GM12878 (cell line): Measurements from ENCODE around the gene DUSP12. TPM values are rescaled to one million over a fixed set of nuclear protein-coding genes. Genes with fewer than 3 reads are reported as not detected.

Experiments
- ATAC-seq: fragments of 200-7000 bp; cut with Tn5 transposase; 3 replicates; pipeline ENCODE4 v1.9.1; 2020; ENCODE audit warnings: mild to moderate bottlenecking, moderate library complexity
- BruUV-seq: library from RNA; stranded (reverse); fragments of 400-500 nt; replicated peaks from 2 replicates; lab custom pipeline; 2021; lab: Mats Ljungman, UMichigan
- CTCF ChIA-PET: fragments of 300-600 bp; sonication (Branson Sonifier 250); formaldehyde crosslinking; extraction: SDS; loops from one replicate; lab custom pipeline; 2021; ENCODE audit warnings: inconsistent platforms; lab: Yijun Ruan, JAX
- POLR2A ChIA-PET: fragments of 350-600 bp; formaldehyde crosslinking; extraction: SDS; loops from one replicate; lab custom pipeline; 2021; ENCODE audit warnings: inconsistent platforms; lab: Charles Lee
- RAD21 ChIA-PET: fragments of 300-600 bp; sonication (Branson Sonifier 250); formaldehyde crosslinking; loops from one replicate; lab custom pipeline; 2023; ENCODE audit warnings: antibody characterized with exemption; ENCODE audit not compliant: unreplicated experiment; lab: Charles Lee
- SMC1A ChIA-PET: fragments of 300-600 bp; sonication (Branson Sonifier 250); formaldehyde crosslinking; loops from one replicate; lab custom pipeline; 2023; ENCODE audit not compliant: unreplicated experiment, uncharacterized antibody; lab: Charles Lee
- DNase-seq: peaks from one replicate; pipeline ENCODE4 v3.0.0-alpha.2; 2011; ENCODE audit warnings: low read depth, low spot score
- FAIRE-seq: peaks from 3 replicates; lab custom pipeline; 2011; peaks lifted over from hg19 to GRCh38; lab: Jason Lieb, UNC
- H2AFZ ChIP-seq: 2 replicates; pipeline ENCODE4 v1.6.0; 2011; ENCODE audit warnings: low read depth, low read length, control low read depth; ENCODE audit not compliant: control insufficient read depth
- H3K27ac ChIP-seq: 2 replicates; pipeline ENCODE4 v1.5.1; 2011; ENCODE audit warnings: control low read depth; ENCODE audit not compliant: control insufficient read depth, insufficient read depth
- H3K27me3 ChIP-seq, 2 experiments: replicated peaks in 1 of 2; 2 replicates each; pipeline versions ENCODE4 v1.6.0 to v1.6.1; 2011; ENCODE audit warnings: low read length in 1 of 2; ENCODE audit not compliant: control insufficient read depth in 2 of 2, insufficient read depth in 2 of 2
- H3K36me3 ChIP-seq, 2 experiments: 2 replicates each; pipeline ENCODE4 v1.5.1; 2011; ENCODE audit warnings: low read length in 1 of 2; ENCODE audit not compliant: control insufficient read depth in 2 of 2, insufficient read depth in 2 of 2
- H3K4me1 ChIP-seq: 2 replicates; pipeline ENCODE4 v1.6.1; 2011; ENCODE audit warnings: mild to moderate bottlenecking, low read length, moderate library complexity, mixed read lengths; ENCODE audit not compliant: control insufficient read depth, insufficient read depth
- H3K4me2 ChIP-seq: 2 replicates; pipeline ENCODE4 v1.6.0; 2011; ENCODE audit warnings: control low read depth; ENCODE audit not compliant: control insufficient read depth, insufficient read depth
- H3K4me3 ChIP-seq: fragments of 200-600 bp; sonication (generic); 2 replicates; pipeline ENCODE4 v1.5.1; 2016
- H3K79me2 ChIP-seq: 2 replicates; pipeline ENCODE4 v1.6.0; 2011; ENCODE audit warnings: low read length; ENCODE audit not compliant: control insufficient read depth, insufficient read depth
- H3K9ac ChIP-seq: 2 replicates; pipeline ENCODE4 v1.8.0; 2011; ENCODE audit warnings: low read length, control low read depth, mixed read lengths; ENCODE audit not compliant: control insufficient read depth, insufficient read depth
- H3K9me3 ChIP-seq: replicated peaks from 3 replicates; pipeline ENCODE4 v1.5.1; 2011; ENCODE audit warnings: mild to moderate bottlenecking, low read length; ENCODE audit not compliant: control insufficient read depth, insufficient read depth
- H4K20me1 ChIP-seq: 2 replicates; pipeline ENCODE4 v1.6.0; 2011; ENCODE audit not compliant: control insufficient read depth, insufficient read depth
- DPF2 ChIP-seq: fragments of 450-650 bp; IDR thresholded peaks from 2 replicates; pipeline ENCODE4 v1.6.1; 2017; ENCODE audit warnings: mild to moderate bottlenecking
- EED ChIP-seq: sonication (generic); IDR thresholded peaks from 2 replicates; pipeline ENCODE4 v1.6.1; 2016; ENCODE audit warnings: antibody characterized with exemption, low read depth
- HDAC6 ChIP-seq: fragments of 200-600 bp; sonication (generic); IDR thresholded peaks from one replicate; pipeline ENCODE4 v1.8.0; 2017; ENCODE audit warnings: antibody characterized with exemption; ENCODE audit not compliant: unreplicated experiment
- MEF2A ChIP-seq: IDR thresholded peaks from 2 replicates; pipeline ENCODE4 v1.6.1; 2011; ENCODE audit warnings: low read depth, mild to moderate bottlenecking, low read length, moderate library complexity; ENCODE audit not compliant: insufficient read depth
- NBN ChIP-seq: fragments of 450-650 bp; IDR thresholded peaks from 2 replicates; pipeline ENCODE4 v1.6.1; 2016
- NFIC ChIP-seq: IDR thresholded peaks from 2 replicates; pipeline ENCODE4 v1.6.1; 2012; ENCODE audit warnings: low read depth, mild to moderate bottlenecking, inconsistent platforms, low read length, moderate library complexity
- NFYA ChIP-seq: IDR thresholded peaks from 2 replicates; pipeline ENCODE4 v1.6.1; 2011; ENCODE audit warnings: low read depth, mild to moderate bottlenecking, low read length, improper control_type of control experiment, borderline replicate concordance
- NFYB ChIP-seq: IDR thresholded peaks from 2 replicates; pipeline ENCODE4 v1.6.1; 2011; ENCODE audit warnings: low read depth, mild to moderate bottlenecking, low read length, improper control_type of control experiment, moderate library complexity; ENCODE audit not compliant: insufficient read depth
- NR2C2 ChIP-seq: IDR thresholded peaks from 2 replicates; pipeline ENCODE4 v1.6.1; 2011; ENCODE audit warnings: borderline replicate concordance, low read depth; ENCODE audit not compliant: control insufficient read depth, insufficient read length
- RB1 ChIP-seq: fragments of 450-650 bp; formaldehyde crosslinking; IDR thresholded peaks from 2 replicates; pipeline ENCODE4 v1.6.1; 2017; ENCODE audit warnings: mild to moderate bottlenecking, borderline replicate concordance
- RELB ChIP-seq: fragments of 450-650 bp; IDR thresholded peaks from 2 replicates; pipeline ENCODE4 v1.6.1; 2017; ENCODE audit warnings: low read depth, mild to moderate bottlenecking, moderate library complexity
- SMARCA5 ChIP-seq: fragments of 450-650 bp; IDR thresholded peaks from 2 replicates; pipeline ENCODE4 v1.6.1; 2017; ENCODE audit warnings: mild to moderate bottlenecking
- SRF ChIP-seq, 2 experiments: IDR thresholded peaks; 2 replicates each; pipeline ENCODE4 v1.6.1; 2011; ENCODE audit warnings: low read depth in 2 of 2, low read length in 2 of 2, mild to moderate bottlenecking in 1 of 2, moderate library complexity in 1 of 2
- SUPT20H ChIP-seq: IDR thresholded peaks from 2 replicates; pipeline ENCODE4 v1.6.1; 2011; ENCODE audit warnings: low read depth, mild to moderate bottlenecking, low read length, moderate library complexity, borderline replicate concordance; ENCODE audit not compliant: control insufficient read depth
- TARDBP ChIP-seq: IDR thresholded peaks from 2 replicates; pipeline ENCODE4 v1.6.1; 2016; ENCODE audit warnings: borderline replicate concordance
- ZNF207 ChIP-seq: fragments of 450-650 bp; IDR thresholded peaks from 2 replicates; pipeline ENCODE4 v1.6.1; 2014; ENCODE audit warnings: antibody characterized with exemption, mild to moderate bottlenecking, borderline replicate concordance
- WGBS: methylation state at CpG from one replicate; pipeline ENCODE4 v1.1.6; 2016; ENCODE audit warnings: low lambda C conversion rate; ENCODE audit not compliant: insufficient replicate concordance, insufficient coverage; ENCODE audit errors: missing lambda C conversion rate; 5-methylcytosine and 5-hydroxymethylcytosine counted together
- in situ Hi-C: fragments of 300-500 bp; cut with MboI; formaldehyde crosslinking; loops from 9 replicates; pipeline ENCODE4 v1.14.3; 2018; ENCODE audit warnings: mixed read lengths
- intact Hi-C: fragments of 100-400 bp; cut with micrococcal nuclease; formaldehyde crosslinking; loops from one replicate; pipeline ENCODE4 v1.14.2; 2022; ENCODE audit not compliant: unreplicated experiment
- polyA plus RNA-seq, 11 experiments: library from polyadenylated mRNA; depleted of rRNA in 4 of 11; unstranded in 6 of 11; stranded (reverse) in 5 of 11; fragments of >200 nt; fragmentation: Nextera tagmentation in 4 of 11; fragmentation: Illumina TruSeq in 1 of 11; extraction: Ambion mirVana in 4 of 11; extraction: Trizol in 1 of 11; gene quantifications; 1 replicate in 1 of 11; 2 replicates in 10 of 11; pipeline versions ENCODE4 v1.2.1 to v1.2.3, GENCODE V29; 2011 to 2016; ENCODE audit warnings: inconsistent platforms in 2 of 11, missing spikeins in 2 of 11, low read depth in 1 of 11
- total RNA-seq, 4 experiments: library from RNA; depleted of rRNA in 3 of 4; stranded (reverse); fragments of >200 nt in 3 of 4; fragmentation: Illumina TruSeq in 1 of 4; extraction: Trizol in 1 of 4; gene quantifications; 2 replicates each; pipeline versions ENCODE4 v1.2.1 to v1.2.3, GENCODE V29; 2013 to 2021
- TF ChIP-seq, protein P1 (sequence below): IDR thresholded peaks from 2 replicates; pipeline ENCODE4 v1.6.1; 2012; ENCODE audit warnings: low read length, inconsistent platforms

Gene DUSP12
- total and polyA plus RNA-seq, 10 of the 15 experiments (the other 5 are each of a cell fraction or from before 2014, with no cell fraction given), result 7.0 to 51.5 (median 35.4) TPM

GRCh38 chr1:161735837-161736236, 13.7 kb upstream of the DUSP12 start (continued):
- TF ChIP-seq MEF2A (no peak), EED (no peak), TARDBP (no peak), RB1 (no peak), SMARCA5 (0 out of 2 replicates have a peak, but pooled peaks have one; percentile 30)
- TF ChIP-seq, protein P1, sequence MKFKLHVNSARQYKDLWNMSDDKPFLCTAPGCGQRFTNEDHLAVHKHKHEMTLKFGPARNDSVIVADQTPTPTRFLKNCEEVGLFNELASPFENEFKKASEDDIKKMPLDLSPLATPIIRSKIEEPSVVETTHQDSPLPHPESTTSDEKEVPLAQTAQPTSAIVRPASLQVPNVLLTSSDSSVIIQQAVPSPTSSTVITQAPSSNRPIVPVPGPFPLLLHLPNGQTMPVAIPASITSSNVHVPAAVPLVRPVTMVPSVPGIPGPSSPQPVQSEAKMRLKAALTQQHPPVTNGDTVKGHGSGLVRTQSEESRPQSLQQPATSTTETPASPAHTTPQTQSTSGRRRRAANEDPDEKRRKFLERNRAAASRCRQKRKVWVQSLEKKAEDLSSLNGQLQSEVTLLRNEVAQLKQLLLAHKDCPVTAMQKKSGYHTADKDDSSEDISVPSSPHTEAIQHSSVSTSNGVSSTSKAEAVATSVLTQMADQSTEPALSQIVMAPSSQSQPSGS, result 0 out of 2 replicates have a peak, but pooled peaks have one; percentile 4
- TF ChIP-seq, all 136 proteins: peak for 9

- ATAC-seq, result no peak
- Histone ChIP-seq H3K4me1 (peaks cover 56% of the 10 kb centered on the region), H3K27me3 (no peaks in the 10 kb centered on the region), H3K79me2 (no peaks in the 10 kb centered on the region), H3K36me3 (no peaks in the 10 kb centered on the region), H3K9ac (peak overlapping the region; percentile 28), H4K20me1 (no peaks in the 10 kb centered on the region), H3K4me3 (no peak overlapping the region), H2AFZ (peak overlapping the region; percentile 37), H3K4me2 (peak overlapping the region; percentile 66), H3K27ac (peak overlapping the region; percentile 72), H3K9me3 (no peaks in the 10 kb centered on the region)
- SMC1A ChIA-PET, result interaction anchor here (1.3 to 9.7 kb wide), 12 partner anchors 8 to 252 kb away, joined by 3 to 97 read pairs (median 18); partner anchors contain the start of genes DUSP12 and FCRLA
- RAD21 ChIA-PET, result interaction anchor here (1.2 to 6.4 kb wide), 7 partner anchors 9 to 249 kb away, joined by 3 to 85 read pairs (median 32); partner anchors contain the start of genes DUSP12, FCRLA and FCRLB
- CTCF ChIA-PET, result interaction anchor here (0.6 to 16.4 kb wide), 12 partner anchors 9 to 414 kb away, joined by 3 to 262 read pairs (median 6); partner anchors contain the start of genes DUSP12 and FCRLA
- WGBS, result 33% methylated on average over 4 of the region's 4 CpGs
- in situ Hi-C loops (loop anchor here (5.0 kb wide), 1 partner anchor 89 kb away; no protein-coding TSS in a partner anchor), intact Hi-C loops (loop anchor here (5.0 kb wide), 1 partner anchor 169 kb away; no protein-coding TSS in a partner anchor)
- no peak for DNase-seq
- BruUV-seq, result no TSS peak
- POLR2A ChIA-PET, result interaction anchor here (4.6 to 5.0 kb wide), 2 partner anchors 9 to 29 kb away, joined by 23 to 34 read pairs; partner anchors contain the start of gene FCRLA
- FAIRE-seq, result no peak
- TF ChIP-seq ZNF207, result no peak
- no peak for TF ChIP-seq RELB
- no peak for TF ChIP-seq NFYB
- TF ChIP-seq SUPT20H, result no peak
- 0 out of 2 replicates have a peak, but pooled peaks have one; percentile 9 for TF ChIP-seq DPF2
- TF ChIP-seq NFYA, result no peak
- TF ChIP-seq, protein P1, result 0 out of 2 replicates have a peak, but pooled peaks have one; percentile 3
- peak in 1 of 2 experiments; percentile 67; a peak in 2 of 4 replicates for TF ChIP-seq SRF (IDR thresholded peaks at IDR 0.05; ENCODE audit: low read depth in 2 of 2, low read length in 2 of 2)
- peak; percentile 56; the same call in 1 of the 2 replicates for TF ChIP-seq EED
- no peak for TF ChIP-seq NBN
- TF ChIP-seq NFIC, result 0 out of 2 replicates have a peak, but pooled peaks have one; percentile 19
- TF ChIP-seq HDAC6, result no peak
- TF ChIP-seq NR2C2, result no peak
These were observed 13.1 kb upstream of the DUSP12 start for GRCh38 chr1:161736335-161736969.
